ENCODE results near the gene GSG1L2.

DNA sequence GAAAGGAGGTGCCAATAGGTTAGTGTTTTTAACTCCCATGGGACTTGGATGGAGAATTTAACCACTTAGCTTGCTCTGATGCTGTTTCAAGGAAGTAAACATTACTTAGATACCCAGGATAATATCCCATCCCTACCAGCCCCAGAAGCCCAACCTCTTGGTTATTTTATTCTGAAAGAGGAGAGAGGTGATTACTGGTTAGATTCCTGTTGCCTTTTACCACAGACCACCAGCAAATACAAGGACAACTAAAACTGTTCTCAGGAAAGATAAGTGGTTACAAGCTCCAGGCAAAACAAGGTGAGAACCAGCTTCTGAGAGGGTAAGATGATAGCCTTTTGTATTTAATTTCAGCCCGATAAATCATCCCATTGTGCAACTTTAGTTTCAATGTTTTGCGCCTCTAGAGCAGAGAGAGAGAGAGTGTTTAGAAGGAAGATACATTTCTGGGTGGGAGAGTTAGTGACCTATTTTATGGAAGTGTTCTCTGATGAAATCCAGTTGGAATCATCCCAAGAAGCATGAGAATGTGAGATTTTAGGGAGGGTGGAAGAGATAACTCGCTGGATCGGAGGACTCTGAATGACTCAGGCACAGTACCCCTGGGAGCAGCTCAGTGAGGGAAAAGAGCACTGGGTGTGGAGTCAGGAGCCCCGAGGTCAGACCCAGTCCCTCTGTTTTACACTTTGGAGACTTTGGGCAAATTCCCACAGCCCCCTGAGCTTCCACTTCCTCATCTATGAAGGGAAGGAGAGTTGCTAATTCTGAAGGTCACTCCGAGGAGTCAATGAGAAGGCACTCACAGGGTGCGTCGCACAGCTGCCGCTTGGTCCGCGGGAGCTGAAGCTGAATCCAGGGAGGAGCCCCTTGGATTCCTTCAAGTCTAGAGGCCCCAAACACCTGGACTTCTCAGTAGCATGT is 15.9 kb upstream of the GSG1L2 start:
- TF ChIP-seq EZH2 (IDR thresholded peaks at IDR 0.05; ENCODE audit: low read length): no peak
- TF ChIP-seq, protein P1, sequence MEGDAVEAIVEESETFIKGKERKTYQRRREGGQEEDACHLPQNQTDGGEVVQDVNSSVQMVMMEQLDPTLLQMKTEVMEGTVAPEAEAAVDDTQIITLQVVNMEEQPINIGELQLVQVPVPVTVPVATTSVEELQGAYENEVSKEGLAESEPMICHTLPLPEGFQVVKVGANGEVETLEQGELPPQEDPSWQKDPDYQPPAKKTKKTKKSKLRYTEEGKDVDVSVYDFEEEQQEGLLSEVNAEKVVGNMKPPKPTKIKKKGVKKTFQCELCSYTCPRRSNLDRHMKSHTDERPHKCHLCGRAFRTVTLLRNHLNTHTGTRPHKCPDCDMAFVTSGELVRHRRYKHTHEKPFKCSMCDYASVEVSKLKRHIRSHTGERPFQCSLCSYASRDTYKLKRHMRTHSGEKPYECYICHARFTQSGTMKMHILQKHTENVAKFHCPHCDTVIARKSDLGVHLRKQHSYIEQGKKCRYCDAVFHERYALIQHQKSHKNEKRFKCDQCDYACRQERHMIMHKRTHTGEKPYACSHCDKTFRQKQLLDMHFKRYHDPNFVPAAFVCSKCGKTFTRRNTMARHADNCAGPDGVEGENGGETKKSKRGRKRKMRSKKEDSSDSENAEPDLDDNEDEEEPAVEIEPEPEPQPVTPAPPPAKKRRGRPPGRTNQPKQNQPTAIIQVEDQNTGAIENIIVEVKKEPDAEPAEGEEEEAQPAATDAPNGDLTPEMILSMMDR (optimal IDR thresholded peaks at IDR 0.05 in 1 of 3, IDR thresholded peaks at IDR 0.05 in 1 of 3, conservative IDR thresholded peaks at IDR 0.05 in 1 of 3; ENCODE audit: extremely low read depth in 1 of 3, insufficient read depth in 2 of 3, low read length in 3 of 3): no peak

Measured in keratinocyte (primary cell).